IPS-NIHi7 (cell line): ENCODE results near the gene YWHAQ.

Source experiments
- DNase-seq: peaks from one replicate; pipeline ENCODE4 v3.0.0; 2012; ENCODE audit warnings: mixed read lengths; ENCODE audit errors: extremely low spot score

Gene YWHAQ

GRCh38 chr2:9655441-9656269 is 24.9 kb upstream of the YWHAQ start:
- DNase-seq = no peak

- DNase-seq = no peak
Observed at GRCh38 chr2:9654452-9655100, 23.8 kb upstream of the YWHAQ start.

DNA sequence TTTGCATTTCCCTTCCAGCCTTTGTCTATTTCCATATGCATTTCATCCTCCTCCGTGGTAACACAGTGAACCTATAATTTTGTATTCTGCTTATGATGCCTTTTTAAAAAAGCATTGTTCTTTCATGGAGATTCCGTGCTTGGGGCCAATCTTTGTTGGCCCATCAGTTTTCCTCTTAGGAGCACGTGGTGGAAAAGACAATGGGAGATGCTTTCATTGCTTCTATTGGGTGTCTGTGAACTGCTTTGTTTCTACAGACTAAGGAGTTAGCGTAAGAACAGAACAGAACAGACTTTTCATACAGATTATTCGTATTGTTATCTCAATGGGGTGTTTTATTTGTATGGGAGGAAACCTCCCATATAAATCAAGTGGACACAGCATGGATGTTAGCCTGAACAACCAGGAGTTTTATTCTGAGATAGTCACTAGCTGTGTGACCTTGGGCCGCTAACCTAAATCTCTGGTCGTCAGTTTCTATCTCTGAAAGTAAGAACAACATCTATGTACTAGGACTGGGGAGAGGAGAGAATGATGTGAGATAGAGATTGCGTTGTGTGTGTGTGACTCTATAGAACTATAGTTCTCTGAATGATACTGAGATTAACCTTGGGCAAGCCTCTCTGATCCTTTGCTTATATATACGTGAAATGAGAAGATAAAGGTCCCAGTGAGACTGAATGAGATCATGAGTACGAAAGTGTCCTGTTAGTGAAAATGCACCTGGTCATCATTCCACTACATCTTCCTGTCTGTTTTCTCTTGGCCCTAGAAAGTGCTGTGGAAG is 22.9 kb upstream of the YWHAQ start:
- DNase-seq = no peak

GRCh38 chr2:9652898-9653479 is 22.2 kb upstream of the YWHAQ start:
- DNase-seq = no peak

DNA sequence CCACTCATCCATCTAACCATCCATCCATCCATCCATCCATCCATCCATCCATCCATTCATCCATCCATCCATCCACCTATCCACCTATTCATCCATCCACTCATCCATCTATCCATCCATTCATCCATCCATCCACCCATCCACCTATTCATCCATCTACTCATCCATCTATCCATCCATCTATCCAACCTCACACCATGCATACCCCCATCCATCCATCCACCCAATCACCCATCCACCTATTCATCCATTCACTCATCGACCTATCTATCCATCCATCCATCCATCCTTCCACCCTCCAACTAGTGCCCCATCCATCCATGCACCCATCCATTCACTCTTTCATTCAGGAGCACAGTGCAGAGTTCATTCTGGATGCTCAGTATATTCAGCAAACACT is 21.5 kb upstream of the YWHAQ start:
- DNase-seq = no peak

- no peak for DNase-seq
Observed at GRCh38 chr2:9650119-9650821, 19.5 kb upstream of the YWHAQ start.

- DNase-seq = no peak
Observed at GRCh38 chr2:9649261-9649660, 18.5 kb upstream of the YWHAQ start.

DNA sequence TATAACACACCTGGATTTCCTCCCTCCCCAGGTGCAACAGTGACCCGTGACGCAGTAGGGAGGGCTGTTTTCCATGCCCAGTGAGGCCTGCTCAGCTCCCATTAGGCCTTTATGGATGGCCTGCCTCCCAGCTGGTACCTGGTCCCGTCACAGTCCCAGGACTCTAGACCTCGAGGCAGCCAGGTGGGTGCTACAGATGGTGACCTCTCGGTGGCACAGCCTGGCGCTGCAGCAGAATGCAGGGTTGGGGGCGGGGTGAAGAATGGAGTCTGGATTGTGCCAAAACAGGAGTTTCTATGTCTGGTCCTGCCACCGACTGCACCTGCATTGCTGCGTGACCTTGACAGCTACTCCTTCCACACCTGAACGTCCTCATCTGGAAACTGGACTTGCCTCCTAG is 18.0 kb upstream of the YWHAQ start:
- no peak for DNase-seq

- no peak for DNase-seq
Observed at GRCh38 chr2:9647884-9648283, 17.1 kb upstream of the YWHAQ start.

DNA sequence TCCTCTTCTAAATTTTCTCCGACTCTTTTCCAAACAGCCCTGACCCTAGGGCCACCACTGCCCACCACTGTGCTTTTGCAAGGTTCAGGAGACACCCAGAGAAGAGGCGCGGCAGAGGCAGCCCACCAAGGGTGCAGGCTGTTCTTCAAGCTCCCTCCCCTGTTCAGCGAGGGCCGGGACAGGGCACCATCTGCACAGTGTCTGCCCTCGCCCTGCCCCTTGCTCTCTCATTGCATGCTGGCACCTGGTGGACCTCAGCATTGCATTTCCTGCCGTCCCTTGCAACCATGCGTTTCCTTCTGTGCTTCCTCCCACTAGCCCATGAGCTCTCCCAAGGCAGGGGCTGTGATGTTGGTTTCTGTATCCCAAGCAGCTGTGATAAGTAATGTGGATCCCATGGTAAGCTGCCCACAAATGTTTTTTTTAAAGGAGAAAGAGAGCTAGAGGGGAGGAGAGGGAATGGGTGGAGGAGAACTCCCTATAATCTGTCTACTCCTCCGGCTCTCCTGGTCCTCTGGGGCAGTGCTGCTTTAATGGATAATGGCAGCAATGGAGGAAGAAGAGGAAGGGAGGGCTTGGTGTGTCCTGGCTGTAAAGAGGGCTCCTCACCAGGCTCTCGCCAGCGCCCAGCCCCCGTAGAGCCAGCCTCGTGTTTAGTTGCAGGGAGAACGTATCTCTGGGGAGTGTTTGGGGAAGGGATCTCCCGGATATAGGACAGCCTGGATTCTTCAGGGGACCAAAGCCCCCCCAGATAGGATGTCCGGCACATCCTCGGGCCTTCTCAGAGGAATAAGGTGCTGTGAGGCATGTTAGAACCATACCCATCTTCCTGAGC is 15.6 kb upstream of the YWHAQ start:
- DNase-seq = no peak

- no peak for DNase-seq
Observed at GRCh38 chr2:9644603-9645002, 13.8 kb upstream of the YWHAQ start.

DNA sequence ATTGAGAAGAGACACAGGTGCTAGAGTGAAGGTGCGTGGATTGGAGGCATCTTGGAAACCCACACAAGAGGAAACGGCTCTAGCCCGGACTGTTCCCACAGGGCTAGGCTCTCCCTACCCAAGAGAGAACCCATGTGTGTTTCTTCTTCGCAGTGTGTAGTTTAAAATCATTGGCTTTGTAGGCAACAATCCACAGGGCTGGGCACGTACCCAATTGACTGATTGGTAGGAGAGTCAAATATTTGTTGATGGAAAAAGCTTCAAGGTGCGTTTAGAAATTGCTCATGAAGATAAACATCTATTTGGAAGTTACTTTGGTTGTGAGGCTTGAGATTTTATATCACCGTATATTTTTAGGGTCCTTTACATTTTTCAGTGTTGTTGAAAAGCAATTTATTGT is 13.2 kb upstream of the YWHAQ start:
- DNase-seq = no peak

- no peak for DNase-seq
Observed at GRCh38 chr2:9641641-9642040, 10.8 kb upstream of the YWHAQ start.

DNA sequence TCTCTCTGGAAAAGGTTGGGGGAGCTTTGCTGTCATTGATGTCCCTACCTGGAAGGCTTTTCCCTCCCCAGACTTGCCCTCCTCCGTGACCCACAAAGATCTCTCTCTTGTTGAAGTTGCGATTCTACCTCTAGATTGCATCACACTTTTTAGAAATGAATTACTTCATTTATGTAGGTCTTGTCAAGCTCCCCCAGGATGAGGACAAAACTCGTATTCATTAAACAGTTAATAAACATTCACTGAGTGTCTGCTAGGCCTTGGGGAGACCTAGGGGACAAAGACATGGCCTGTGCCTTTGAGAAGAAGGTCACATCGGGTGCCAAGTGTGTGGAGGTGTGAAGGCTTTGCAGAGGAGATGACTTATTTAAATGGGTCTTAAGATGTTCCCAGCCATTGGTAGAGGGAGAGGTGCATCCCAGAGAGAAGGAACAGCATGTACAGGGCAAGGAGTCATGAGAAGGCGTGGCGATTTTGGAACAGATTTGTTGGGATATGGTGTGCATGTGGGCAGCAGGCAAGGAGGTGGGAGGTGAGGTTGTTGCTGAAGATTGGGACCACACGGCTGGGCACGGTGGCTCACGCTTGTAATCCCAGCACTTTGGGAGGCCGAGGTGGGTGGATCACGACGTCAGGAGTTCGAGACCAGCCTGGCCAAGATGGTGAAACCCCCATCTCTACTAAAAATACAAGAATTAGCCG is 9.8 kb upstream of the YWHAQ start:
- DNase-seq = no peak

DNA sequence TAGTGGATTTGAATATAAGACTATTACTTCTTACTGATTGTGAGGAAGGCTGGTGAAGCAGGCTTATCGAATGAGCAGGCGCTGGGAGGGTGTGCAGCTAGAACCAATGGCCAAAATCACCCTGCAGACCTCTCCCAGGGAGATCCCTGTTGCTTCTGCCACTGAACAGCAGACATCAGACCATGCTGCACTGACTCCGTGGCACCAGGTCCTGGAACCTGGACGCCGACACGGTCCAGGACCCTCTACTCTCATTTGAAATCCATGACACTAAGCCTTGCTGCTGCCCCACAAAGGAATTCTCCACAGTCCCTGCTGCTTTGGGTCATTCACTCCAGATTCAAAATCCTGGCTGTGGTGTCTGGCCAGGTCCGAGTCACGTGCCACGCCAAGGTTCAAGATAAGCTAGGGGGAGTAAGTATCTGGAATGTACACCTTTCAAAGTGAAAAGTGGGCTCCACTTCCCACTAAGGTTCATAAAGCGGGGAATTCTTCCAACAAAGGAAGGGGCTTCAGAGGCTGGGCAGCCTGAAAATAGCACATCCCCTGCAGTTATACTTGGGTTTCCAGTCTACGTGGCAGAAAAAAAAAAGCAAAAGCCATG is 9.0 kb upstream of the YWHAQ start:
- no peak for DNase-seq

DNA sequence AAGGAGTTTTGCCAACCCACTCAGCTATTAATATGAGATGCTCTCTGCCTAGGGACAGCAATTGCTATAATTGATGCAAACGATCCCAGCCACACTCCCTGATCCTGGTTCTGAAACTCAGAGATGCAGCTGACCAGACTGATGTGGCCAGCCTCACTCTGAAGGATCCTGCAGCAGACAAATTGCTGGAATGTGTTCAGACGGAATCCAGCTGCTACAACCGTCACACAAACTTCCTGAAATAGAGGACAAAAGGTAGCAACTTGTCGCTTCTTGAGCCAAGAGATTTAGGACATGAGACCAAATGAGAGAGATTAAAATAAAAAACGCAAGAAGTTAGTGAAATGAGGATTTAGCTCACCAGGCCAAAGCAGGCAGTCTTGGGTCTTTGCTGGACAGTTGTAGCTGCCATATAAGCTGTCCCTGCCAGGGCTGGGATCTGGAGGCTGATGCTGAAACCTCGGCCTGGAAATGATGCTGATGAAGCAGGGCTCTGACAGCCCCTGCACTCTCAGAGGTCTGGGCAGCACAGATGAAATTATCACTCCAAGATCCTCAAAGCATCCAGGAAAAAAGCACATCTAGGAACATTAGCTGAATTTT is 8.3 kb upstream of the YWHAQ start:
- no peak for DNase-seq

DNA sequence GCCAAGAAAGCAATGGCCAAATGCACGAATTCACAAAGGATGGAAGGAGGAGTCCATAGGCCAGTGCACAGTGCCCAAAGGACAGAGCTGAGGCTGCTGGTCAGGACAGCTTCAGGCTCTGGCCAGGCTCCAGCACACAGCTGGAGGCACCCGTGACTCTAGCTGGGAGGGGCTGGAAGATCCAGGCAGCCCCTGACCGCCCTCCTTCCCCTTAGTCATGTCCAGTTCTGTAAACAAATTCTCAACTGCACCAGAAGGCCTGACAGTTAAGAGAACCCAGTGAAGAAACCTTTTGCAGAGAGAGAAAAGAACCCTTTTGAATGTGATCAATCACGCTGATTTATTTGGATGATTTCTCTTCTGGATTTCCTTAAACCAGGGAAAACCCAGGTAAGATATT is 7.7 kb upstream of the YWHAQ start:
- DNase-seq = no peak

- no peak for DNase-seq
Observed at GRCh38 chr2:9637330-9637729, 6.5 kb upstream of the YWHAQ start.

DNA sequence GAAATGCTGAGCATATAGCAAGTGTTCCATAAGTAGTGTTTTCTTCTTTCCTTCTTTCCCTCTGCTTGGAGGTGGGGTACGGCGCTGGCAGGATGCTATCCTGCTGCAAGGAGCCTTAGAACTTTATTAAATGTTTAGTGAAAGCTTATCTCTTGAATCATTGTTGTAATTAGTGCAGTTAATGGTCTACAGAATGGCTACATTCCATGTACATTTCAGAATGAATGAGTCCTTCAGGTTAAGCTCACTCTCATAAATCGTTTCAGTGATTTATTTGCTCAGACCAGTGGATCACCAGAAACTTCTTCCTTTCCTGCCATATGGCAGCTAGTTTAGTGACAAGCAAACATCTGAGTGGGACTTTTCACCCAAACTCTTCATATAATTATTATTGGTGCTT is 3.3 kb upstream of the YWHAQ start:
- DNase-seq = no peak
